ENCODE data around the gene JARID2. TPM values are rescaled to one million over a fixed set of nuclear protein-coding genes. Genes with fewer than 3 reads are reported as not detected.

The JARID2 gene
- total RNA-seq = 7.0 and 11.7 TPM in 2 replicates

DNA sequence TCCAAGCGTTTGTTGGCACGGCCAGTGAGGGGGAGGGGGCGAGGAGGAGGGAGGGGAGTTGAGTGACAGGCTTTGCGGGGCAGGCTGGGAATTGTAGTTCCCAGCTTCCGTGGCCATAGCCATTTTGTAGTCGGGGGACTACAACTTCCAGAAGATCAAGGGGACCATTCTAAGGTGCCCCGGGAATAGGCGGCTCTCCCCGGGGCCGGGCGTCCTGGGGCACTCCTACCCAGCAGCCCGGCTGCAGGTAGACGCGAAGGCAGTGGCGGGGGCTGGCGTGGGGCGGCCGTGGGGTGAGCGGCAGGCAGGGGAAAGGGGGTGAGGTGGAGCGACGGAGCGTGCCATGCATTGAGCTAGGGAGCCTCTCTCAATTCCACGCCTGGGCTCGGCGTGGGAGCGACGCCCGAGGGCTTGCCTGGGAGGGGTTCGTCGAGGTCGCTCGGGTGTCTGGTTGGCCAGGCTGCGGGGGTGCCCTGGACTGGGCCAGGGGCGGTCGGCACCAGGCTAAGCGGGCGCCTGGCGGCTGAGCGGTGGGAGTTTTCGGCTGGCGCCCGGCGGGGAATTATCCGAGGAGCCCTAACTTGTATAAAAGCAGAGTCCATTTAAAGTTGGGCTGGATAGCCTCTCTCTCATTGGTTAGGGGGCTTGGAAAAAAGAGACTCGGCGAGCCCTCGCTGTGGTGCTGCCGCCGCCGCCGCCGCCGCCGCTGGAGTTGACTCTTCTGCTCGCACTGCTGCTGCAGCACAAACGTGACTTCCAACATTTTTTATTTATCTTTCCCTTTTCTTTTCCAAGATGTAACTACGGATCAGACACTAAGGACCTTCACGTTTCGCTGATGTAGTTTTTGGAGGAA is at the start of gene JARID2:
TSS of gene JARID2 (plus strand) at position 709 of the 856 bp plus-strand sequence. CDS start 471 bp downstream, outside the sequence.
- DNase-seq (ENCODE audit: low read depth in 2 of 2) = peak; percentile 98 to 99

DNA sequence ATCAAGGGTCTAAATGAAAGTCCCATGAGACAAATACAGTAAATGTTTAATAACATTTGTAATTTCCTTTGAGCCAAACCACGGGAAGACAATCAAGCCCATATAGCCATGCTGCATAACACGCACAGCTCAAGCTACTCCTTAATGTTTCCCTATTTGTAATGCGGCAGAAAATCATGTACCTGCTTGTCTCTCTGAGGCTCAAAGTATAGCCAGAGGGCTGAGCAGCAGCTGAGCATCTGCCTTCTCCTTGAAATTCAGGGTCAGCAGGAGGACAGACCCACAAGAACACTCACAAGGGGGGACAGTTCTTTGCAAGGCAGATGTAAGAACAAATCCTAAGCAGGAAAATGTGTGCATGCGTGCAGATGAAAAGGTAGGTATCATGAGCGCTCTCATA is 45.8 kb upstream of the JARID2 start:
- DNase-seq (ENCODE audit: low read depth in 2 of 2) = no peak

DNA sequence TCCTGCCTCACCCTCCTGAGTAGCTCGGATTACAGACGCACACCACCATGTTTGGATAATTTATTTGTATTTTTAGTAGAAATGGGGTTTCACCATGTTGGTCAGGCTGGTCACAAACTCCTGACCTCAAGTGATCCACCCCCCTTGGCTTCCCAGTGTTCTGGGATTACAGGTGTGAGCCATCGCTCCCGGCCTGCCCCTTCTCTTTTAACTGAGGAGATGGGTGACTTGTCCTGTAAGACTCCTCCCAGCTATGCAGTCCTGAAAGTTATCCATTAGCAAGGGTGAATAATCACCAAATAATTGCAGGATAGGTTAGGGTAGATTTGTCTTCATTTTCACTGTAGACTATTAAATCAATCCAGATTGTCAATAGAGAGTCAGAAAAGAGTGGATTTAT is 40.5 kb upstream of the JARID2 start:
- DNase-seq (ENCODE audit: low read depth in 2 of 2) = no peak

DNA sequence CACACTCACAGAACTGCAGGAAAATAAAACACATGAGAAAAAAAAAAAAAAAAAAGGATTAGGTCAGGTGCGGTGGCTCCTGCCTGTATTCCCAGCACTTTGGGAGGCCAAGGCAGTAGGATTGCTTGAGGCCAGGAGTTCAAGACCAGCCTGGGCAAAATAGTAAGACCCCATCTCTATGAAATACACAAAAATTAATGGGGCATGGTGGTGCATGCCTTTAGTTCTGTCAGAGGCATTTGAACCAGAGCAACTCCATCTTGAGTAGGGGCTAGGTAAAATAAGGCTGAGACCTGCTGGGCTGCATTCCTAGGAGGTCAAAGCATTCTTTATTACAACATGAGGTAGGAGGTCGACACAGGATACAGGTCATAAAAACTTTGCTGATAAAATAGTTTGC is 39.0 kb upstream of the JARID2 start:
- DNase-seq (ENCODE audit: low read depth in 2 of 2) = no peak

DNA sequence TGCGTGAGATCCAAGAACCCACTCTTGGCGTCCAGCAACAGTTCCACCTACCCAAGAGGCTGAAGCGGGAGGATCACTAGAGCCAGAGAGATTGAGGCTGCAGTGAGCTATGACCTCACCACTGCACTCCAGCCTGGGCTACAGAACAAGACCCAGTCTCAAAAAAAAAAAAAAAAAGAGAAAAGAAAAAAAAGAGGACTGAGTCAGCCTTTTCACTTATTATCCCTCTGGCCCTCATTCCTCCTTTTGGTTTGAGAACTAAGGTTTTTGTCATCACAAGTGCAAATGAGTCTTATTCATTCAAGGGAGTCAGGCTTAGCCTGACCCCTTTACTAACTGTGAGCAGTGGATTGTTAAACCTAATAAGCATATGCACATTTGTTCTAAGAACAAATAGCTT is 37.9 kb upstream of the JARID2 start:
- DNase-seq (ENCODE audit: low read depth in 2 of 2) = no peak

DNA sequence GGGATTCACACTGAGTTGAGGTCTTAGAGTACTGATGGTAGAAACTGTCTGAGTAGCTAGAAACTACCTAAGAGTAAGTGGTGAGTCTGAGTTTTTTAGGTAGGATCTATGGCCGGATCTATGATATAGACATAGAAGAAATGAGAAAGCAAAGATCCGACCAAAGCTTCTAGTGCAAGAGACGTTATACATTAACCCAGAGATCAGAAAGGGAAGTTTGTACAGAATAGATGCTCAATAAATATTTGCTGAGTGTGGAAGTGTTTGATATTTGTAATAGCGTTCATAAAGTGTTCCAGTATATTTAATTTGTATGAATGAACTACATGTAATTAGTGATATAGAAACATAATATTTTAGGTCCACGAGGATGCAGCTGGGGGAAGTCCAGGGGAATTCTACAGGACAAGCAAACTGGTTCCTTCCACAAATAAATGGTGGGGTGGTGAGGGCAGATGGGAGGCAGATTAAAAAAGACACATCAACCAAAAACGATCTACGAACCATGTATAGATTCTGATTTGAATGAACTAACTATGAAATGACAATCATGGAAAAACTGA is 31.9 kb upstream of the JARID2 start:
- no peak for DNase-seq (ENCODE audit: low read depth in 2 of 2)

DNA sequence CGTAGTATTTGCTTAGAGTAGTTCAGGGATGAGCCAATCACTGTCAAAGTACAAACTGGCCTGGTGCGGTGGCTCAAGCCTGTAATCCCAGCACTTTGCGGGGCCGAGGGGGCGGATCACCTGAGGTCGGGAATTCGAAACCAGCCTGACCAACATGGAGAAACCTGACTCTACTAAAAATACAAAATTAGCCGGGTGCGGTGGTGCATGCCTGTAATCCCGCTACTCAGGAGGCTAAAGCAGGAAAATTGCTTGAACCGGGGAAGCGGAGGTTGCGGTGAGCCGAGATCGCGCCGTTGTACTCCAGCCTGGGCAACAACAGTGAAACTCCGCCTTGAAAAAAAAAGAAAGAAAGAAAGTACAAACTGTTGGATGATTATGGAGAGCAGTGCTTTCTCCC is 27.5 kb upstream of the JARID2 start:
- DNase-seq (ENCODE audit: low read depth in 2 of 2) = no peak

DNA sequence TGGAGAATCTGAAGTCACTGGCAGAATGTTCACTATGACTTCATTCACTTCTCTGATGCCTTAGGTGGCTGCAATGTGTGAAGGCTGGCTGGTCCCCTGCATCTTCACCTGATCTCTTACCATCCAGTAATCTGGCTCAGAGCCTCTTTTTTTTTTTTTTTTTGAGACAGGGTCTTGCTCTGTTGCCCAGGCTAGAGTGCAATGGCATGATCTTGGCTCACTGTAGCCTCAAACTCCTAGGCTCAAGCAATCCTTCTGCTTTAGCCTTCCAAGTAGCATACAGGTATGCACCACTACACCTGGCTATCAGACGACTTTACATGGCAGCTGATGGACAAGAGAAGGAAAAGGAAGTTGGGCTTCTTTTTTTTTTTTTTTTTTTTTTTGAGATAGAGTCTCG is 25.8 kb upstream of the JARID2 start:
- DNase-seq (ENCODE audit: low read depth in 2 of 2) = no peak

DNA sequence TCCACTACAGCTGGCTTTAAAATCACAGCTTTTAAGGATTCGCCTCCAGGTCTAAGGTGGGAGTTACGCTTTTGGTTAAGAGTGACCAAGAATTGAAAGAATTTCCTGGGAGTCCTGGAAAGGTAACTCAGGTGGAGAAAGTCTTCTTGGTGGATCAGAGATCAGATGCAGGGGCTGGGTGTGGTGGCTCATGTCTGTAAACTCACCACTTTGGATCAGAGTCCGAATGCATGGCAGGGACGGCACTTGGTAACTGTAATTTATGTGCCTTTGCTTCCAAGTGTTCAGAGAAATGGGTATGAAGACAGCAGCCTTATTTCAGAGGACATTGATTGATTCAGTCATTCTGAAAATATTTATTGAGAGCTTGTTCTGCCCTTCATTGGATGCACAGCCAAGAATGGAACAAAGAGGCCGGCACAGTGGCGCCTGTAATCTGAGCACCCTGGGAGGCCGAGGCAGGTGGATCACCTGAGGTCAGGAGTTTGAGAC is 18.0 kb upstream of the JARID2 start:
- DNase-seq (ENCODE audit: low read depth in 2 of 2) = no peak

DNA sequence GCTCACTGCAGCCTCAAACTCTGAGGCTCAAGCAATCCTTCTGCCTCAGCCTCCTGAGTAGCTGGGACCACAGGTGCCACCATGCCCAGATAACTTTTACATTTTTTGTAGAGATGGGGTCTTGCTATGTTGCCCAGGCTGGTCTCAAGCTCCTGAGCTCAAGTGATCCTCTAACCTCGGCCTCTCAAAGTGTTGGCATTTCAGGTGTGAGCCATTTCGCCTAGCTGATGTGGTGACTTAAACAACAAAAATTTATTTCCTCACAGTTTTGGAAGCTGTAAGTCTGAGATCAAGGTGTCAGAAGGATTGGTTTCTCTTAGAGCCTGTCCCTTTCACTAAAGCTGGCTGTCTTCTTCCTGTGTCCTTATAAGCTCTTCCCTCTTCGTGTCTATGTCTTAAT is 15.0 kb upstream of the JARID2 start:
- DNase-seq (ENCODE audit: low read depth in 2 of 2) = no peak

DNA sequence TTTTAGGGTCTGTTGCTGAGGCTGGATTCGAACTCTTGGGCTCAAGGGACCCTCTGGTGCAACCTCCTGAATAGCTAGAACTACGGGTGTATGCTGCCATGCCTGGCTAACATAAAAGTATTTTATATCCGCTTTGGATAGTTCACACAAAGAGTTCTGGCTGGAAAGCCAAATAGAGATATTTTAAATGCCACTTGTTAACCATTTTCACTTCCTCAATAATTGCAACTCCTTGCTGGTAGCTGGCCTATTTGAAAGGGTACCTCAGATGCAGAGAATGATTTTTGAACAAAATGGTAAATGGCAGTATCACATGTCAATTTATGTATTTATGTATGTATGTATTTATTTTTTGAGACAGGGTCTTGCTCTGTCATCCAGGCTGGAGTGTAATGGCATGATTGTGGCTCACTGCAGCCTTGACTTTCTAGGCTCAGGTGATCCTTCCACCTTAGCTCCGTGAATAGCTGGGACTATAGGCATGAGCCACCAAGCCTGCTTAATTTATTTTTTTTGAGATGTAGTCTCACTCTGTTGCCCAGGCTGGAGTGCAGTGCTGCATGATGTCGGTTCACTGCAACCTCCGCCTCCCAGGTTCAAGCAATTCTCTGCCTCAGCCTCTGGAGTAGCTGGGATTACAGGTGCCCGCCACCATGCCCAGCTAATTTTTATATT is 12.9 kb upstream of the JARID2 start:
- no peak for DNase-seq (ENCODE audit: low read depth in 2 of 2)

DNA sequence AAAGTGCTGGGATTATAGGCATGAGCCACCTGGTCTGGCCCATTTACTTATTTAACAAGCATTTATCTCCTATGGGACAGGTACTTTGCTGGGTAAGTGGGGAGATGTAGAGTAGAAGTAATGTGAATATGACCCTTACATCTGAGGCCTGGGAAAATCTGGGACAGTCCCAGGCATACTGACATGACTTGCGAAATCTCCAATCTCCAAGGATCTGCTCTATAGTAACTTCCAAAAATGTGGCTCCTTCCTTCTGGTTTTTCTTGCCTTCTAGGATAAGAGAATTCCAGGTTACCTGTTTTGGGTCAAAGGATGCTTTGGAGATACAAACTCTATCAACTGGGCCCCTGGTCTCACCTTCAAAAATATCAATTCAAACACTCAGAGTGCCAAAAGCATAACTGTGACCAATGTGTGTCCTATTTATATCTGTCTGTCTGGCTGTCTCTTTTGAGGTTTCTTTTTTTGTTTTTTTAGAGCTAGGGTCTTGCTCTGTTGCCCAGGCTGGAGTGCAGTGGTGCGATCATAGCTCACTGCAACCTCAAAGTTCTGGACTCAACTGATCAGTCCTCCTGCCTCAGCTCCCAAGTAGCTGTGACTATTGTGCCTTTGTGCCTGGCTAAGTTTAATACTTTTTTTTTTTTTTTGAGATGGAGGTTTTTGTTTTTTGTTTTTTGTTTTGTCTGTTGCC is 11.7 kb upstream of the JARID2 start:
- DNase-seq (ENCODE audit: low read depth in 2 of 2) = no peak

DNA sequence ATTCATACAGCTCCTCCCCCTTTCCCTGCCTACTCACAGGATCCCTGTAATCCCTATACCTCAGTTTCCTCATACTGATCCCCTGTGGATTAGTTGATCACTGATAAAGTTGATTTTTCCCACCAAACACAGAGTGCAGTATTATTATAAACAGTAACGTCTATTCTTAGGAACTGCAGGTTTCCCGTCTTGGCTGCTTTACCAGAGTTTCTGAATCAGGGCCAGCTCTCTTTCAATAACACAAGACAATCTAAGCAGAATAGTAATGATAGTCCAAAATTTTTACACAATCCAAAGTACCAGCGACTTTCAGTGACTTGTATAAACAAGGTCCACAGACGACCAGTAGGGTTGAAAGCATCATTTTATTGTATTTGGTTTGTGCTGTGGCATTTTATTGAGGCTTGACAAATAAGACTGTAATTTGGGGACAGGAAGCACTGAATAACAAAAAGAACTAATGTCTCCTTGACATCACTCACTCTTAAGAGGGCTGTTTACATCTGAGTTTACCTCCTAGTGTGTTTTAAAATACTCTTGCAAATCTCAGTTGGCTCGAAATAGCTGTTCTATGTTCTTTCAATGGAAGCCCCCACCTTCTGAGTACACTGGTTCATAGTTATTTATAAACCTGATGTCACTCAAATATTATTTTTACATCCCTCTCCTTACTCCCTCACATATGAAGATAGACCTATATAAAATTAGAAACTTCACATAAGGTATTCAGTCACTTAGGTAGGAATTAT is 6.1 kb upstream of the JARID2 start:
- peak; percentile 33 to 51 for DNase-seq (ENCODE audit: low read depth in 2 of 2)

DNA sequence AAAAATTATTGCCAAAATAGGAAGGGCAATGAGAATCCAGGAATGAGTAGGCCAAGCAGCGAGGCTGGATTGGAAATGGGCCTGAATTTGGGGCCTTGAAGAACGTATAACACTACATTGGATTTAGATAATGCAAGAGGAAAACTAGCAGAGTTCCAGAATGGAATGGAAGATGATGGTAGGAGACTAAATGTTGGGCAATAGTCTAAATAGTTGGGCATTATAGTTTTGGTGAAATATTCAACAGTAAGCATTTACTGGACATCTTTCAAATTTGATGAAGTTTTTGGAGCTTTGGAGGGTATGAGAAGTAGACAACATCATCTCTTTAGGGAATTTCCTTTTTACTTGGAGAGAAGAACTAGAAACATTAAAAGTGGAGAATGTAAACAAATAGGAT is 3.4 kb upstream of the JARID2 start:
- DNase-seq (ENCODE audit: low read depth in 2 of 2) = no peak

DNA sequence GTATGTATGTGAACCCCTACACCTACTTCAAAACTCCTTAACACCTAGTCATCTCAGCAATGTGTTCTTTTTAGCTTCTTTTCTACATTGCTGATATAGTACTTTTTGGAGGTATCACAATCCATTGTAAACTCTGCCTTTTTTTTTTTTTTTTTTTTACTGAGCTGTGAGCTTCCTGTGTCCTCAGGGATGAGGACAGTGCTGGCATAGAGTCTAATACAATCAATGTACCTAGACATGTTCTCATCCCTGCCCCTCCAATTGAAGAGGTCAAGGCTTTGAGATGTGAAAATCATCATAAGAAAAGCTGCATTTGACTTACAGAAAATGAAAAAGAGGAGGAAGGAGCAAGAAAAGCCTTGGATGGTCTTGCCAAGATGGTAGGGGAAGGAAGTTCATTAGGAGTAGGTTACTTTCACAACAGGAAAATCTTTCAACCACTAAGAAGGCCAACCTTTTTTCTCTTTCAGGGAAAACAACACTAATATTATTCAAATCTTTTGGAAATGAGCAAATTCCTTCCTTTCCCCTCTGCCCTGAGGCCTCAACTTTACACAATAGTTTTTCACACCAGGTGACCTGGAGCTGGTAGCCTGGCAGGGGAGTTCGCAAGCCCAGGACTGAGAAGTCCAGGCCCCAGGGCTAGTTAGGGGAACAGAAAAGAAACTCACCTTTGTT is 2.8 kb upstream of the JARID2 start:
- DNase-seq (ENCODE audit: low read depth in 2 of 2) = peak; percentile 42 to 81

DNA sequence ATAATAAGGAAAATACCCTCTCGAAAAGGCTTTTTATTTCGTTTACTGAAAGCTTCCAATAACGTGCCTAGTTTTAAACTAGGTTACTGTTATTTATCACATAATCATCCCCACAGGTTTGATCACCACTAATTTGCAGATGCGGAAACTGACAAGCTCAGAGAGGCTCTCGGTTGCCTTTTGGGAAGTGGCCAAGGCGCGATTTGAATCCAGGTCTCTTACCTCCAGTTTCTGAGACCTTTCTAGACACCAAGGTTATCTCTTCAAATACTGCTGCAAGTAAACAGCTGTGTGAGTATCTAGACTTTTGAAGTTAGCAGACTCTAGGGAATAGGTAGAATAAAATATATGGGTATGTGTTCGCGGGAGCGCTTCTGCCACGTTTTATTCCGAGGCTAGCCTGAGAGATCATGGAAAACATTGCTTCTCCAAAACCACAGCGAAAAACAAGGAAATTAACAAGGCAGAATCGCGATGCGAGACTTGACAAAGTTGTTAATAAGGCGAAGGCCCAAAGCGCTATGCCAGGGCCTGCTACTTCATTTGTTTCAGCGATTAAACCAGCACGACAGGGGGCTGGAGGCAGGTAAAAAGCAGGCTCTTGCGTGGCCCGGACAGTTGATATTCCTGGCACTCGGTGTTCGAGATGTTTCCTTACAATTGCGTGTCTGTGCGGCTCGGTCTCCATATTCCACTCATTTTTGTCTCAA is 1.8 kb upstream of the JARID2 start:
- DNase-seq (ENCODE audit: low read depth in 2 of 2) = peak in 1 of 2 donors; percentile 35

DNA sequence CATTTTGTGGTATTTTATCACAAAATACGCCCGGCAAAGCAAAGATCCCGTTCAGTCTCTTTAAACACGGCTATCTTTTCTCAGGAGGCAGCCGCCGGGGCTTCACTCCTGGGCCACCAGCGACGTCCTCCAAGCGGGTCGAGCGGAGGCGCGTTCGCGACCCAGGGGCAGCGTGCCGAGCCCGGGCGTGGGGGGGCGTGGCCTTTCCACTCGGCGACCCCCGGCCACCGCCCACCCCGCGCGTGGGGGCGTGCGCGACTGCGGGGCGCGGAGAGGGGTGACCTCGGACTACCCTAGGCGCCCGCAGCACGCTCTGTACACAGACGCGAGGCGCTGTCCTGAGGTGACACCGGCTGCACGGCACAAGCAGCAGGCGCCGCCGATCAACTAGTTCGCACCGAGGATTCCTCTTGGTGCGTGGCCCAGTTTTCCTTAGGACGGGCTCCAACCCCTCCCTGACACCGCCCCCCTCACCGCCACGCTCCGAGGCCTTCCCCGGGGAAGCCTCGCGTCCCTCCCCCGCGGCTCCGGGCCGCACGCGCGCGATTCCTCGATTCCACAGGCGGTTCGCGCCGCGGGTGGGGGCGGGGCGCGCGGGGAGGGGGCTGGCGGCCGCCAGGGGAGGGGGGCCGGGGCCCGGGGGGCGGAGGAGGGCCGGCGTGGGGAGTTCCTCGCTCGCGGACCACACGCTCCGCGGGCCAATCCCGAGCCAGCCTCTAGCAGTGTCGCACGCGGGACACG is 1.1 kb upstream of the JARID2 start:
- DNase-seq (ENCODE audit: low read depth in 2 of 2) = peak; percentile 65 to 82

DNA sequence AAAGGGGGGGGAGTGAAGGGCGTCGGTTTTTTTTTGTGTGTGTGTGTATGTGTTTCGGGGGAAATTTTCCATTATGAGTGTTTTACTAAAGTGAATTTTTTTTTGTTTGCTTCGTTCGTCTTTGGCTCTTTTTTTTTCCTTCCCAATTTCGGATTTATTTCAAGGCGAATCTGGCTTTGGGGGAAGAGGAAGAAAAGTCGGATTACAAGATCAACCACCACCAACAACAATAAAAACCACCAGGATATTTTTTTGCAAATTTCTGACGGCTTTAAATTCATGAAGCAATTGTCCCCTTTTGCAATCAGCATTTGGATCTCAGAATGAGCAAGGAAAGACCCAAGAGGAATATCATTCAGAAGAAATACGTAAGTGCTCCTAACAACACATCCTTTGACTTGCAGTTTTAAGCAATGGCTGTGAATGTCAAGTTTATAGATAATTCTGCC is 372 bp downstream of the JARID2 start:
- DNase-seq (ENCODE audit: low read depth in 2 of 2) = no peak

All from lung microvascular endothelial cell (primary cell).